ENCODE measurements around the gene CADPS2.

Gene CADPS2

DNA sequence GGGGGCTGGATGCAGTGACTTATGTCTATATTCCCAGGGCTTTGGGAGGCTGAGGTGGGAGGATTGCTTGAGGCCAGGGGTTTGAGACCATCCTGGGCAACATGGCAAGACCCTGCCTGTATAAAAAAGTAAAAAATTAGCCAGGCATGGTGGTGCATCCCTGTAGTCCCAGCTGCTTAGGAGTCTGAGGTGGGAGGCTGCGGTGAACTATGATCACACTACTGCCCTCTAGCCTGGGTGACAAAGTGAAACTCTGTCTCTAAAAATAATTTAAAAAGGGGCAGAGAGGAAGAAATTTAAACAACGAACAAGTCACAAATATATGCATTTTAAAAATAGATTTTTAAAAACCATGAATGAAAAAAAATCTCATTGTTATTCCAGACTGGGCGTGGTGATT is 535.6 kb downstream of the CADPS2 start:
- Histone ChIP-seq H3K4me2 (ENCODE audit: low read length) (no peak overlapping the region), H3K27me3 (ENCODE audit: insufficient read depth, low read length) (no peaks in the 10 kb centered on the region), H3K27ac (ENCODE audit: low read depth, low read length, poor library complexity, severe bottlenecking) (no peak overlapping the region), H3F3A (ENCODE audit: insufficient read depth, low read length) (no peaks in the 10 kb centered on the region), H3K4me3 (ENCODE audit: low read depth, low read length, poor library complexity, severe bottlenecking) (no peak overlapping the region), H3K36me3 (ENCODE audit: insufficient read depth, low read length) (no peaks in the 10 kb centered on the region), H3K9ac (ENCODE audit: low read length) (no peak overlapping the region), H3K9me3 (ENCODE audit: low read length) (no peaks in the 10 kb centered on the region), H2AFZ (ENCODE audit: low read length) (no peak overlapping the region), H3K9me2 (ENCODE audit: low read depth, low read length) (no peaks in the 10 kb centered on the region), H3K79me2 (ENCODE audit: insufficient read depth, low read length) (no peaks in the 10 kb centered on the region), H4K20me1 (ENCODE audit: insufficient read depth, low read length) (no peaks in the 10 kb centered on the region), H3K4me1 (ENCODE audit: insufficient read depth, low read length, severe bottlenecking) (no peaks in the 10 kb centered on the region)
- TF ChIP-seq EZH2 (IDR thresholded peaks at IDR 0.05; ENCODE audit: borderline replicate concordance, low read length) = no peak
- TF ChIP-seq, protein P1, sequence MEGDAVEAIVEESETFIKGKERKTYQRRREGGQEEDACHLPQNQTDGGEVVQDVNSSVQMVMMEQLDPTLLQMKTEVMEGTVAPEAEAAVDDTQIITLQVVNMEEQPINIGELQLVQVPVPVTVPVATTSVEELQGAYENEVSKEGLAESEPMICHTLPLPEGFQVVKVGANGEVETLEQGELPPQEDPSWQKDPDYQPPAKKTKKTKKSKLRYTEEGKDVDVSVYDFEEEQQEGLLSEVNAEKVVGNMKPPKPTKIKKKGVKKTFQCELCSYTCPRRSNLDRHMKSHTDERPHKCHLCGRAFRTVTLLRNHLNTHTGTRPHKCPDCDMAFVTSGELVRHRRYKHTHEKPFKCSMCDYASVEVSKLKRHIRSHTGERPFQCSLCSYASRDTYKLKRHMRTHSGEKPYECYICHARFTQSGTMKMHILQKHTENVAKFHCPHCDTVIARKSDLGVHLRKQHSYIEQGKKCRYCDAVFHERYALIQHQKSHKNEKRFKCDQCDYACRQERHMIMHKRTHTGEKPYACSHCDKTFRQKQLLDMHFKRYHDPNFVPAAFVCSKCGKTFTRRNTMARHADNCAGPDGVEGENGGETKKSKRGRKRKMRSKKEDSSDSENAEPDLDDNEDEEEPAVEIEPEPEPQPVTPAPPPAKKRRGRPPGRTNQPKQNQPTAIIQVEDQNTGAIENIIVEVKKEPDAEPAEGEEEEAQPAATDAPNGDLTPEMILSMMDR (IDR thresholded peaks at IDR 0.05; ENCODE audit: low read length) = peak; percentile 11; the same call in 1 of the 2 replicates

DNA sequence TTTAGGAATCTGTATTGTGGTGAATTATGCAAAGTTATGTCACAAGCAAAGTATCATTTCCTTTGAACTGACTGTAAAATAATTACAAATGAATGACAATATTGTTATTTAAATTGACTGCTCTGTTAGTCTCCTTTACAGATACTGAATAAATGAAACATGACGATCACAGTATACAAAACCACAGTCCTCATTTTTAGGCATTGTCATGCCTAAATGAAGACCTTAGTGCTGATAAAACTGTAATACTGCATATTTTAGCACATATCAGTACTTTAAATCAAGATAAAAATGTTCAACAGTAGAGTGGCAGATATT is 542.0 kb downstream of the CADPS2 start:
- no peak for TF ChIP-seq EZH2 (IDR thresholded peaks at IDR 0.05; ENCODE audit: borderline replicate concordance, low read length)
- TF ChIP-seq, protein P1 (IDR thresholded peaks at IDR 0.05; ENCODE audit: low read length) = no peak
- Histone ChIP-seq H3K27ac (ENCODE audit: low read depth, low read length, poor library complexity, severe bottlenecking) (no peak overlapping the region), H3K4me3 (ENCODE audit: low read depth, low read length, poor library complexity, severe bottlenecking) (no peak overlapping the region), H3K9me3 (ENCODE audit: low read length) (no peaks in the 10 kb centered on the region), H3K36me3 (ENCODE audit: insufficient read depth, low read length) (no peaks in the 10 kb centered on the region), H3K4me2 (ENCODE audit: low read length) (no peak overlapping the region), H3K9ac (ENCODE audit: low read length) (no peak overlapping the region), H3K79me2 (ENCODE audit: insufficient read depth, low read length) (no peaks in the 10 kb centered on the region), H3F3A (ENCODE audit: insufficient read depth, low read length) (no peaks in the 10 kb centered on the region), H3K9me2 (ENCODE audit: low read depth, low read length) (no peaks in the 10 kb centered on the region), H4K20me1 (ENCODE audit: insufficient read depth, low read length) (no peaks in the 10 kb centered on the region), H2AFZ (ENCODE audit: low read length) (no peak overlapping the region), H3K27me3 (ENCODE audit: insufficient read depth, low read length) (no peaks in the 10 kb centered on the region), H3K4me1 (ENCODE audit: insufficient read depth, low read length, severe bottlenecking) (no peaks in the 10 kb centered on the region)

DNA sequence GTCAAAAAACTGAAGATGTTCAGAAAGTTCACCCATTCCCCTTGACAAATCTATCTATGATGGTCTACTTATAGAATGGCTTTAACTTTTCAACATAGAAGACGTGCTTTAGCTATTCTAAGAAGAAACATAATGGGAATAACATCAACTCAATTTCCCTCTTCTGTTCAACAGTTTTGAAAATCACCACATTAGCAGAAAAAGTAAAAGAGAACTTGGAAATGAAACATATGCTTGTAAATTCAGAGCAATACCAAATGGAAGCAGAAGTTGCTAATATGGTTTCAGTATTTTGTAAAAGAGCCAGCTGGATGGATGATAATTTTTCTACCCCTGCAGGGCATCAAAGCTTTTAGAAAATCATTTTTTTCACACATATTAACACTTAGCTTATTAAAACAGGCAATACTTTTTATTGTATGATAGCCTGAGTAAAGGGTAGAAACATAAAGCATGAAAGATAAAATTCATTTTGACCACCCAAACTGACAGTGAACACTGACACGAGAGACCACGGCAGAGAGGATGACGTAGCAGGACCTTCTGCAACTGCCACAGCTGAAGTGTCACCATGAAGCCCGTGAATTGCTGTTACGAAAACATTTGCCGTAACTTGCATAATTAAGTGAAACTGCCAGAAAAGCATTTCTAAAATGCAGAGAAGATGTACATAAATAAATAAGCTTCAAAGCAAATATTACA is 542.5 kb downstream of the CADPS2 start:
- no peaks in the 10 kb centered on the region for H3K9me2 ChIP-seq (ENCODE audit: low read depth, low read length)
- no peaks in the 10 kb centered on the region for H3K9me3 ChIP-seq (ENCODE audit: low read length)
- no peaks in the 10 kb centered on the region for H4K20me1 ChIP-seq (ENCODE audit: insufficient read depth, low read length)
- no peaks in the 10 kb centered on the region for H3K79me2 ChIP-seq (ENCODE audit: insufficient read depth, low read length)
- TF ChIP-seq EZH2 (IDR thresholded peaks at IDR 0.05; ENCODE audit: borderline replicate concordance, low read length) = no peak
- TF ChIP-seq, protein P1 (IDR thresholded peaks at IDR 0.05; ENCODE audit: low read length) = no peak
- H3F3A ChIP-seq (ENCODE audit: insufficient read depth, low read length) = no peaks in the 10 kb centered on the region
- no peak overlapping the region for H2AFZ ChIP-seq (ENCODE audit: low read length)
- no peak overlapping the region for H3K4me3 ChIP-seq (ENCODE audit: low read depth, low read length, poor library complexity, severe bottlenecking)
- H3K36me3 ChIP-seq (ENCODE audit: insufficient read depth, low read length) = no peaks in the 10 kb centered on the region
- no peak overlapping the region for H3K4me2 ChIP-seq (ENCODE audit: low read length)
- H3K27me3 ChIP-seq (ENCODE audit: insufficient read depth, low read length) = no peaks in the 10 kb centered on the region
- no peak overlapping the region for H3K27ac ChIP-seq (ENCODE audit: low read depth, low read length, poor library complexity, severe bottlenecking)
- no peak overlapping the region for H3K9ac ChIP-seq (ENCODE audit: low read length)
- H3K4me1 ChIP-seq (ENCODE audit: insufficient read depth, low read length, severe bottlenecking) = no peaks in the 10 kb centered on the region
